Trophoblast cell (in vitro differentiated cells and primary cell): ENCODE data around the gene PHB1.
"Not testable (repeated sequence)": the region's sequence is repeated elsewhere in the genome, so short reads cannot be mapped to it uniquely, and the experiment has no call there.

Experiments used
- DNase-seq, 2 donors: peaks; one replicate each; pipeline ENCODE4 v3.0.0-alpha.2; 2016
- H2AFZ ChIP-seq: 2 replicates; pipeline ENCODE4 v1.6.1; 2013; ENCODE audit warnings: low read length, moderate library complexity, mild to moderate bottlenecking; ENCODE audit not compliant: insufficient read depth, poor library complexity
- H2AK5ac ChIP-seq: 2 replicates; pipeline ENCODE4 v1.6.1; 2013; ENCODE audit warnings: mild to moderate bottlenecking, low read length
- H2BK120ac ChIP-seq: 2 replicates; pipeline ENCODE4 v1.6.1; 2013; ENCODE audit warnings: low read length, mild to moderate bottlenecking, moderate library complexity; ENCODE audit not compliant: insufficient read depth, poor library complexity
- H2BK12ac ChIP-seq: 2 replicates; pipeline ENCODE4 v1.6.1; 2013; ENCODE audit warnings: mild to moderate bottlenecking, low read length, moderate library complexity
- H2BK5ac ChIP-seq: 2 replicates; pipeline ENCODE4 v1.6.1; 2013; ENCODE audit warnings: low read length, low read depth, moderate library complexity, mild to moderate bottlenecking; ENCODE audit not compliant: poor library complexity
- H3K14ac ChIP-seq: 2 replicates; pipeline ENCODE4 v1.6.1; 2013; ENCODE audit warnings: mild to moderate bottlenecking, low read length
- H3K18ac ChIP-seq: 2 replicates; pipeline ENCODE4 v1.6.1; 2013; ENCODE audit warnings: mild to moderate bottlenecking, low read length
- H3K23ac ChIP-seq: 2 replicates; pipeline ENCODE4 v1.6.1; 2013; ENCODE audit warnings: low read length
- H3K27ac ChIP-seq: 2 replicates; pipeline ENCODE4 v1.5.1; 2013; ENCODE audit warnings: low read depth, mild to moderate bottlenecking, inconsistent platforms, low read length, moderate library complexity
- H3K27me3 ChIP-seq: 2 replicates; pipeline ENCODE4 v1.6.1; 2013; ENCODE audit warnings: inconsistent platforms, mild to moderate bottlenecking, low read length, moderate library complexity; ENCODE audit not compliant: insufficient read depth
- H3K36me3 ChIP-seq, 2 experiments: 1 replicate in 1 of 2; 2 replicates in 1 of 2; pipeline ENCODE4 v1.6.1; 2013; ENCODE audit warnings: low read length in 2 of 2, mild to moderate bottlenecking in 2 of 2, moderate library complexity in 1 of 2; ENCODE audit not compliant: insufficient read depth in 2 of 2, control insufficient read depth in 1 of 2
- H3K4ac ChIP-seq: 2 replicates; pipeline ENCODE4 v1.6.1; 2013; ENCODE audit warnings: low read depth, mild to moderate bottlenecking, low read length, moderate library complexity
- H3K4me1 ChIP-seq, 2 experiments: 1 replicate in 1 of 2; 2 replicates in 1 of 2; pipeline ENCODE4 v1.6.1; 2013; ENCODE audit warnings: low read length in 2 of 2, mild to moderate bottlenecking in 2 of 2, moderate library complexity in 1 of 2; ENCODE audit not compliant: insufficient read depth in 2 of 2, control insufficient read depth in 1 of 2
- H3K4me2 ChIP-seq: 2 replicates; pipeline ENCODE4 v1.6.1; 2013; ENCODE audit warnings: inconsistent platforms, mild to moderate bottlenecking, low read length, moderate library complexity
- H3K4me3 ChIP-seq: 2 replicates; pipeline ENCODE4 v1.5.1; 2013; ENCODE audit warnings: mild to moderate bottlenecking, low read depth, low read length, inconsistent platforms
- H3K79me1 ChIP-seq: one replicate; pipeline ENCODE4 v1.6.1; 2013; ENCODE audit warnings: low read length
- H3K79me2 ChIP-seq: 2 replicates; pipeline ENCODE4 v1.6.1; 2013; ENCODE audit warnings: low read length, mild to moderate bottlenecking; ENCODE audit not compliant: control insufficient read depth, insufficient read depth, poor library complexity
- H3K9ac ChIP-seq: 2 replicates; pipeline ENCODE4 v1.6.1; 2013; ENCODE audit warnings: mild to moderate bottlenecking, low read length
- H3K9me3 ChIP-seq: 2 replicates; pipeline ENCODE4 v1.6.1; 2013; ENCODE audit warnings: low read depth, mild to moderate bottlenecking, control low read depth, inconsistent platforms, low read length; ENCODE audit not compliant: insufficient read depth
- H4K12ac ChIP-seq: 2 replicates; pipeline ENCODE4 v1.6.1; 2013; ENCODE audit warnings: low read depth, mild to moderate bottlenecking, low read length, moderate library complexity
- H4K8ac ChIP-seq: 2 replicates; pipeline ENCODE4 v1.6.1; 2013; ENCODE audit warnings: low read depth, mild to moderate bottlenecking, low read length, moderate library complexity
- H4K91ac ChIP-seq: one replicate; pipeline ENCODE4 v1.6.1; 2013; ENCODE audit warnings: low read depth, mild to moderate bottlenecking, low read length, moderate library complexity
- WGBS: extraction: QIAGEN DNeasy Blood & Tissue Kit; methylation state at CpG from one replicate; pipeline ENCODE4 v1.1.7; 2013; ENCODE audit warnings: missing lambda C conversion rate; ENCODE audit not compliant: insufficient read length, insufficient coverage; ENCODE audit errors: extremely low coverage; 5-methylcytosine and 5-hydroxymethylcytosine counted together

Gene PHB1

DNA sequence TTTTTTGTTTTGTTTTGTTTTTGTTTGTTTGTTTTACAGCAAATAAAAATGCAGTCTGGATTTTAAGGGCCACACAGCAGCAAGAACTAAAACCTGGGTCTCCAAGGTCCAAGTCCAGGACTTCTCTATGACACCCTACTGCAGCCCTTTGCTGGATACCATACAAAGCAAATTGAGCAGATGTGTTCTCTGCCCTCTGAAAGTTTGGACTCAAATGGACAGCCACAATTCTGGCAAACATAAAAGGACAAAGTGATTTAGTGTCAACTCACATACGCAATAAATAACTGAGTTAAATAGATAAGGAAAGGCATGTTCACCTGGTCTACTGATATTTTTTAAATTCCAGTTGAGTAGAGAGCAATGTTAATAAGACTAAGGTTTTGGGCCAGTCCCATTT lies 44.9 kb downstream of the PHB1 start:
- no peak overlapping the region for H2AK5ac ChIP-seq
- H3K18ac ChIP-seq: no peak overlapping the region
- H4K12ac ChIP-seq: no peak overlapping the region
- H3K79me2 ChIP-seq: no peaks in the 10 kb centered on the region
- H3K36me3 ChIP-seq: no peaks in the 10 kb centered on the region
- H2BK120ac ChIP-seq: no peak overlapping the region
- H2AFZ ChIP-seq: no peak overlapping the region
- H4K91ac ChIP-seq: no peak overlapping the region
- no peaks in the 10 kb centered on the region for H3K27me3 ChIP-seq
- H3K79me1 ChIP-seq: no peaks in the 10 kb centered on the region
- no peak for DNase-seq
- no peak overlapping the region for H2BK12ac ChIP-seq
- no peak overlapping the region for H2BK5ac ChIP-seq
- WGBS: no CpG with 5 or more reads among the region's 1 CpG
- no peak overlapping the region for H3K23ac ChIP-seq
- H3K9ac ChIP-seq: no peak overlapping the region
- no peak overlapping the region for H4K8ac ChIP-seq
- no peak overlapping the region for H3K4ac ChIP-seq
- no peaks in the 10 kb centered on the region for H3K4me1 ChIP-seq
- no peak overlapping the region for H3K4me3 ChIP-seq
- H3K14ac ChIP-seq: no peak overlapping the region
- H3K9me3 ChIP-seq: peaks cover 2% of the 10 kb centered on the region
- no peak overlapping the region for H3K27ac ChIP-seq
- no peak overlapping the region for H3K4me2 ChIP-seq

DNA sequence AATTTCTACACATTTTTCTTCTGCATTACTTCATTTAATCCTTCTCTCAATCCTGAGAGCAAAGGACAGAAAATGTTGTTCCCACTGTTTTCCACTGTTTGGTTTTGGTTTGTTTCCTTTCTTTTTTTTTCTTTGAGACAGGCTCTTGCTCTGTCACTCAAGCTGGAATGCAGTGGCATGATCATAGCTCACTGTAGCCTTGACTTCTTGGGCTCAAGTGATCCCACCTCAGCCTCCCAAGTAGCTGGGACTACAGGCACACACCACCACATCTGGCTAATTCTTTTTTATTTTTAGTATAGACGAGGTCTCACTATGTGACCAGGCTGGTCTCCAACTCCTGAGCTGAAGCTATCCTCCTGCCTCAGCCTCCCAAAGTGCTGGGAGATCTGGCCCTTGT lies 45.6 kb downstream of the PHB1 start:
- Histone ChIP-seq H3K4me2 (no peak overlapping the region), H2BK12ac (no peak overlapping the region), H3K14ac (no peak overlapping the region), H3K4me1 (no peaks in the 10 kb centered on the region), H3K18ac (no peak overlapping the region), H2BK120ac (no peak overlapping the region), H2BK5ac (no peak overlapping the region), H4K8ac (no peak overlapping the region), H3K36me3 (no peaks in the 10 kb centered on the region), H3K23ac (no peak overlapping the region), H3K27me3 (no peaks in the 10 kb centered on the region), H3K79me2 (no peaks in the 10 kb centered on the region), H3K27ac (no peak overlapping the region), H2AK5ac (no peak overlapping the region), H3K79me1 (no peaks in the 10 kb centered on the region), H4K91ac (no peak overlapping the region), H3K9me3 (peaks cover 2% of the 10 kb centered on the region), H4K12ac (no peak overlapping the region), H3K4ac (no peak overlapping the region), H2AFZ (no peak overlapping the region), H3K4me3 (no peak overlapping the region), H3K9ac (no peak overlapping the region)
- no peak for DNase-seq
- WGBS: no CpG with 5 or more reads among the region's 1 CpG

- no CpG with 5 or more reads among the region's 2 CpGs for WGBS
- Histone ChIP-seq H3K79me2 (peaks cover 11% of the 10 kb centered on the region), H3K4me2 (no peak overlapping the region), H3K18ac (no peak overlapping the region), H2BK120ac (no peak overlapping the region), H3K4ac (no peak overlapping the region), H3K9ac (no peak overlapping the region), H3K36me3 (no peaks in the 10 kb centered on the region), H2BK5ac (no peak overlapping the region), H3K79me1 (peaks cover 9% of the 10 kb centered on the region), H3K9me3 (no peaks in the 10 kb centered on the region), H3K23ac (no peak overlapping the region), H4K12ac (no peak overlapping the region), H3K14ac (no peak overlapping the region), H3K27ac (no peak overlapping the region), H2AK5ac (no peak overlapping the region), H3K4me1 (peaks cover 2 to 3% of the 10 kb centered on the region in 2 experiments), H2AFZ (no peak overlapping the region), H4K91ac (no peak overlapping the region), H3K27me3 (no peaks in the 10 kb centered on the region), H4K8ac (no peak overlapping the region), H2BK12ac (no peak overlapping the region), H3K4me3 (no peak overlapping the region)
- peak in 1 of 2 donors; percentile 32 for DNase-seq
Observed at GRCh38 chr17:49365667-49366066, 49.0 kb downstream of the PHB1 start.

DNA sequence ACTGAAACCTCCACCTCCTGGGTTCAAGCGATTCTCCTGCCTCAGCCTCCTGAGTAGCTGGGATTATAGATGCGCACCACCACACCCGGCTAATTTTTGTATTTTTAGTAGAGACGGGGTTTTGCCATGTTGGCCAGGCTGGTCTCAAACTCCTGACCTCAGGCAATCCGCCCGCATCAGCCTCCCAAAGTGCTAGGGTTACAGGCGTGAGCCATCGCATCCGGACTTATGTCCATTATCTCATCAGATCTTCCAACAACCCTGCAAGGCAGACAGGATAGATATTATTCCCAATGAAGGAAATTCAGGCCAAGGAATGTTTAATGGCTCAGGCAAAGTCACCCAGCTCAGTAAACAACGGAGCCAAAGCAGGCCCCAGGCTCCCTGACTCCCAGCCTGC lies 49.6 kb downstream of the PHB1 start:
- not testable (repeated sequence) for H4K91ac ChIP-seq, H3K4me2 ChIP-seq, H3K79me1 ChIP-seq, H3K14ac ChIP-seq, H3K36me3 ChIP-seq, H3K4me3 ChIP-seq, H3K27me3 ChIP-seq, H2AFZ ChIP-seq, H3K9ac ChIP-seq, H2BK5ac ChIP-seq, H3K9me3 ChIP-seq, H3K23ac ChIP-seq, H3K4ac ChIP-seq, H2BK120ac ChIP-seq, H3K18ac ChIP-seq, H4K12ac ChIP-seq, H2BK12ac ChIP-seq, H2AK5ac ChIP-seq, H3K4me1 ChIP-seq, H3K27ac ChIP-seq, H4K8ac ChIP-seq
- peaks cover 11% of the 10 kb centered on the region for H3K79me2 ChIP-seq
- peak; percentile 65 to 80 for DNase-seq
- no CpG with 5 or more reads among the region's 10 CpGs for WGBS
